A549 (cell line): ENCODE results near the gene ETS2. TPM values are rescaled to one million over a fixed set of nuclear protein-coding genes. Genes with fewer than 3 reads are reported as not detected.

Experiments
- ATAC-seq, 2 experiments: fragments of 200-7000 bp in 1 of 2; fragments of >200 bp in 1 of 2; cut with Nextera tagmentation in 1 of 2; cut with Tn5 transposase in 1 of 2; 3 replicates each; pipeline versions ENCODE4 v1.8.0 to v1.9.1; 2018 to 2020; ENCODE audit warnings: mild to moderate bottlenecking in 1 of 2, moderate library complexity in 1 of 2
- CTCF ChIA-PET: fragments of 300-600 bp; sonication (Branson Sonifier 250); formaldehyde crosslinking; extraction: SDS; loops from one replicate; lab custom pipeline; 2021; ENCODE audit warnings: antibody characterized with exemption, inconsistent platforms; lab: Yijun Ruan, JAX
- POLR2A ChIA-PET: fragments of 350-600 bp; formaldehyde crosslinking; extraction: SDS; loops from one replicate; lab custom pipeline; 2021; ENCODE audit warnings: antibody characterized with exemption, inconsistent platforms; lab: Yijun Ruan, JAX
- DNase-seq, 2 experiments: peaks; one replicate each; pipeline versions ENCODE4 v3.0.0 to v3.0.0-alpha.2; 2011 to 2016; ENCODE audit warnings: low read depth in 1 of 2, low spot score in 1 of 2
- FAIRE-seq: peaks from 2 replicates; lab custom pipeline; 2011; peaks lifted over from hg19 to GRCh38; lab: Jason Lieb, UNC
- H3K27ac ChIP-seq, 2 experiments: fragments of >200 bp; sonication (Bioruptor Twin); formaldehyde crosslinking; 3 replicates each; pipeline ENCODE4 v1.5.1; 2016 to 2017
- H3K4me1 ChIP-seq: fragments of >200 bp; sonication (Bioruptor Twin); formaldehyde crosslinking; 3 replicates; pipeline ENCODE4 v1.6.1; 2016
- H3K4me2 ChIP-seq: fragments of >200 bp; sonication (Bioruptor Twin); formaldehyde crosslinking; 3 replicates; pipeline ENCODE4 v1.6.1; 2016
- H3K4me3 ChIP-seq: fragments of >200 bp; sonication (Bioruptor Twin); formaldehyde crosslinking; 3 replicates; pipeline ENCODE4 v1.5.1; 2016
- H3K9me3 ChIP-seq: fragments of >200 bp; sonication (Bioruptor Twin); formaldehyde crosslinking; 3 replicates; pipeline ENCODE4 v1.6.1; 2016
- CBX8 ChIP-seq: fragments of 200-600 bp; sonication (generic); IDR thresholded peaks from 2 replicates; pipeline ENCODE4 v1.6.1; 2016
- EP300 ChIP-seq, 2 experiments: fragments of >200 bp; sonication (Bioruptor Twin); formaldehyde crosslinking; IDR thresholded peaks; 2 replicates in 1 of 2; 3 replicates in 1 of 2; pipeline ENCODE4 v1.6.1; 2016 to 2017
- ESRRA ChIP-seq: fragments of 150-350 bp; IDR thresholded peaks from 2 replicates; pipeline ENCODE4 v1.6.1; 2014; ENCODE audit warnings: mild to moderate bottlenecking, low read length, borderline replicate concordance
- FOSL2 ChIP-seq, 2 experiments: fragments of 450-650 bp in 1 of 2; fragments of >200 bp in 1 of 2; sonication (Bioruptor Twin) in 1 of 2; formaldehyde crosslinking; IDR thresholded peaks; 2 replicates each; pipeline versions ENCODE4 v1.5.0 to v1.6.1; 2016 to 2020; ENCODE audit warnings: mild to moderate bottlenecking in 1 of 2, moderate library complexity in 1 of 2
- HOXB13 ChIP-seq: fragments of 250-450 bp; sonication (Bioruptor Pico); IDR thresholded peaks from 2 replicates; pipeline ENCODE4 v1.5.0; 2020; ENCODE audit warnings: low read depth, mild to moderate bottlenecking, moderate library complexity
- KDM1A ChIP-seq: fragments of 200-600 bp; sonication (generic); IDR thresholded peaks from 2 replicates; pipeline ENCODE4 v1.6.1; 2016; ENCODE audit warnings: low read depth, mild to moderate bottlenecking
- NFE2L2 ChIP-seq: fragments of 150-350 bp; conservative IDR thresholded peaks from 2 replicates; pipeline ENCODE4 v1.6.1; 2014; ENCODE audit warnings: low read length
- NPAS2 ChIP-seq: fragments of 250-450 bp; sonication (Bioruptor Pico); IDR thresholded peaks from 2 replicates; pipeline ENCODE4 v1.8.0; 2022; ENCODE audit warnings: mild to moderate bottlenecking, moderate library complexity, borderline replicate concordance
- RAD21 ChIP-seq, 2 experiments: fragments of >200 bp in 1 of 2; sonication (Bioruptor Twin) in 1 of 2; formaldehyde crosslinking in 1 of 2; IDR thresholded peaks in 1 of 2; conservative IDR thresholded peaks in 1 of 2; 2 replicates in 1 of 2; 3 replicates in 1 of 2; pipeline ENCODE4 v1.6.1; 2012 to 2018; ENCODE audit warnings: inconsistent platforms in 1 of 2
- RARB ChIP-seq: fragments of 250-450 bp; sonication (Bioruptor Pico); IDR thresholded peaks from 2 replicates; pipeline ENCODE4 v1.8.0; 2021; ENCODE audit warnings: mild to moderate bottlenecking, moderate library complexity
- RFX5 ChIP-seq: fragments of 450-650 bp; IDR thresholded peaks from 2 replicates; pipeline ENCODE4 v1.7.1; 2014; ENCODE audit warnings: antibody characterized with exemption, mild to moderate bottlenecking, moderate library complexity
- SMC3 ChIP-seq: fragments of >200 bp; sonication (Bioruptor Twin); formaldehyde crosslinking; IDR thresholded peaks from 3 replicates; pipeline ENCODE4 v1.6.1; 2018; ENCODE audit warnings: inconsistent platforms
- ZC3H11A ChIP-seq: fragments of 450-650 bp; IDR thresholded peaks from 2 replicates; pipeline ENCODE4 v1.6.1; 2014; ENCODE audit warnings: antibody characterized with exemption, mild to moderate bottlenecking
- ZFP36 ChIP-seq: fragments of 450-650 bp; IDR thresholded peaks from 2 replicates; pipeline ENCODE4 v1.6.1; 2014; ENCODE audit warnings: borderline replicate concordance; ENCODE audit not compliant: partially characterized antibody
- whole genome bisulfite sequencing: methylation state at CpG from one replicate; pipeline ENCODE4 v1.1.6; 2017; ENCODE audit errors: missing lambda C conversion rate; 5-methylcytosine and 5-hydroxymethylcytosine counted together
- polyA plus RNA-seq, 4 experiments: library from polyadenylated mRNA; depleted of rRNA in 3 of 4; stranded (reverse); fragments of >200 nt; fragmentation: RNase III in 1 of 4; extraction: RNeasy Plus Mini Kit Qiagen cat#74134 plus additional on column Dnase treatment in 1 of 4; gene quantifications; 2 replicates in 3 of 4; 3 replicates in 1 of 4; pipeline ENCODE4 v1.2.3, GENCODE V29; 2011 to 2017
- TF ChIP-seq, protein P1 (sequence below): IDR thresholded peaks from 2 replicates; pipeline ENCODE4 v1.6.1; 2012
- TF ChIP-seq, protein P2 (sequence below): fragments of 150-350 bp; IDR thresholded peaks from 2 replicates; pipeline ENCODE4 v1.6.1; 2014; ENCODE audit warnings: low read depth, mild to moderate bottlenecking, low read length
- TF ChIP-seq, protein P3 (sequence below): fragments of >200 bp; sonication (Bioruptor Twin); formaldehyde crosslinking; IDR thresholded peaks from 2 replicates; pipeline ENCODE4 v1.6.1; 2016
- TF ChIP-seq, protein P4 (sequence below): fragments of 200-600 bp; sonication (generic); IDR thresholded peaks from 2 replicates; pipeline ENCODE4 v1.6.1; 2016; ENCODE audit warnings: antibody characterized with exemption, mild to moderate bottlenecking, moderate library complexity

Gene ETS2
- polyA plus RNA-seq, 2 of the 4 experiments (the other 2 are of a cell fraction) = 41.6 to 45.5 TPM

DNA sequence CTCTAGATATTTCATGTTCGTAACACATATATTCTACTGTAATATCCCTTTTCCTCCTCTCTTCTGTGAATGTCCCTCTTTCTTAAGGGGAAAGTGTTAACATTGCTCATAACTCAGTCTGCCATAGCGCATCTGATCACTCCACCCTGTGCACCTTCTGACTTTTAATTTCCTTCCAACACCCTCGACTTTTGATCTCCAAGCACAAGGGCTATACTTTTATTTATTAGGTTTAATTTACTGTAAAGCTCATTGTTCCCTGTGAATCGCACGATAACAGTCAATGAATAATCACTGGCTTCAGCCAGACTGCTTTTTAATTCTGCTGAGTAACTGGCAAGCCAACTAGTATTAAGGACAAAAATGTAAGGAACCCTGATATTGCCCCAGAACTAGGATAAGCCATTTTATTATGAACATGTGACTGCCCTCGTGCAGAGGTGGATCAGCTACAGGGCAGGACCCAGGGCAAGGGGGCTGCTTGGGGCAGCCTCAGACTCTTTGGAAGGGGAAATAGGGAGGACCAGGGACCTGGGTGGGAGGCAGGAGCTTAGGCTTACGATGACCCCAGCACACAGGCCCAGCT, 2.6 kb upstream of the ETS2 start (continued):
- no peak for TF ChIP-seq ZC3H11A
- TF ChIP-seq, protein P1, sequence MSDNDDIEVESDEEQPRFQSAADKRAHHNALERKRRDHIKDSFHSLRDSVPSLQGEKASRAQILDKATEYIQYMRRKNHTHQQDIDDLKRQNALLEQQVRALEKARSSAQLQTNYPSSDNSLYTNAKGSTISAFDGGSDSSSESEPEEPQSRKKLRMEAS = 0 out of 2 replicates have a peak, but pooled peaks have one; percentile 8
- TF ChIP-seq RARB (CRISPR knock-in tag) = no peak
- no peak for TF ChIP-seq EP300 (IDR thresholded peaks at IDR 0.05)
- TF ChIP-seq, protein P2, sequence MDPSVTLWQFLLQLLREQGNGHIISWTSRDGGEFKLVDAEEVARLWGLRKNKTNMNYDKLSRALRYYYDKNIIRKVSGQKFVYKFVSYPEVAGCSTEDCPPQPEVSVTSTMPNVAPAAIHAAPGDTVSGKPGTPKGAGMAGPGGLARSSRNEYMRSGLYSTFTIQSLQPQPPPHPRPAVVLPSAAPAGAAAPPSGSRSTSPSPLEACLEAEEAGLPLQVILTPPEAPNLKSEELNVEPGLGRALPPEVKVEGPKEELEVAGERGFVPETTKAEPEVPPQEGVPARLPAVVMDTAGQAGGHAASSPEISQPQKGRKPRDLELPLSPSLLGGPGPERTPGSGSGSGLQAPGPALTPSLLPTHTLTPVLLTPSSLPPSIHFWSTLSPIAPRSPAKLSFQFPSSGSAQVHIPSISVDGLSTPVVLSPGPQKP = no peak
- no peak for TF ChIP-seq NPAS2
- no peak for TF ChIP-seq FOSL2 (IDR thresholded peaks at IDR 0.05)
- TF ChIP-seq FOSL2 (CRISPR knock-in tag; IDR thresholded peaks at IDR 0.05) = no peak
- TF ChIP-seq, protein P3, sequence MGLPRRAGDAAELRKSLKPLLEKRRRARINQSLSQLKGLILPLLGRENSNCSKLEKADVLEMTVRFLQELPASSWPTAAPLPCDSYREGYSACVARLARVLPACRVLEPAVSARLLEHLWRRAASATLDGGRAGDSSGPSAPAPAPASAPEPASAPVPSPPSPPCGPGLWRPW = no peak
- TF ChIP-seq, protein P4, sequence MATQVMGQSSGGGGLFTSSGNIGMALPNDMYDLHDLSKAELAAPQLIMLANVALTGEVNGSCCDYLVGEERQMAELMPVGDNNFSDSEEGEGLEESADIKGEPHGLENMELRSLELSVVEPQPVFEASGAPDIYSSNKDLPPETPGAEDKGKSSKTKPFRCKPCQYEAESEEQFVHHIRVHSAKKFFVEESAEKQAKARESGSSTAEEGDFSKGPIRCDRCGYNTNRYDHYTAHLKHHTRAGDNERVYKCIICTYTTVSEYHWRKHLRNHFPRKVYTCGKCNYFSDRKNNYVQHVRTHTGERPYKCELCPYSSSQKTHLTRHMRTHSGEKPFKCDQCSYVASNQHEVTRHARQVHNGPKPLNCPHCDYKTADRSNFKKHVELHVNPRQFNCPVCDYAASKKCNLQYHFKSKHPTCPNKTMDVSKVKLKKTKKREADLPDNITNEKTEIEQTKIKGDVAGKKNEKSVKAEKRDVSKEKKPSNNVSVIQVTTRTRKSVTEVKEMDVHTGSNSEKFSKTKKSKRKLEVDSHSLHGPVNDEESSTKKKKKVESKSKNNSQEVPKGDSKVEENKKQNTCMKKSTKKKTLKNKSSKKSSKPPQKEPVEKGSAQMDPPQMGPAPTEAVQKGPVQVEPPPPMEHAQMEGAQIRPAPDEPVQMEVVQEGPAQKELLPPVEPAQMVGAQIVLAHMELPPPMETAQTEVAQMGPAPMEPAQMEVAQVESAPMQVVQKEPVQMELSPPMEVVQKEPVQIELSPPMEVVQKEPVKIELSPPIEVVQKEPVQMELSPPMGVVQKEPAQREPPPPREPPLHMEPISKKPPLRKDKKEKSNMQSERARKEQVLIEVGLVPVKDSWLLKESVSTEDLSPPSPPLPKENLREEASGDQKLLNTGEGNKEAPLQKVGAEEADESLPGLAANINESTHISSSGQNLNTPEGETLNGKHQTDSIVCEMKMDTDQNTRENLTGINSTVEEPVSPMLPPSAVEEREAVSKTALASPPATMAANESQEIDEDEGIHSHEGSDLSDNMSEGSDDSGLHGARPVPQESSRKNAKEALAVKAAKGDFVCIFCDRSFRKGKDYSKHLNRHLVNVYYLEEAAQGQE = no peak
- no peak for TF ChIP-seq NFE2L2
- no peak for TF ChIP-seq RFX5
- TF ChIP-seq ESRRA = no peak
- no peak for TF ChIP-seq CBX8
- TF ChIP-seq RAD21 (conservative IDR thresholded peaks at IDR 0.05 in 1 of 2, IDR thresholded peaks at IDR 0.05 in 1 of 2) = 0 out of 5 replicates have a peak, but pooled peaks of 1 of the 2 experiments have one; percentile 3
- no peak for TF ChIP-seq SMC3

DNA sequence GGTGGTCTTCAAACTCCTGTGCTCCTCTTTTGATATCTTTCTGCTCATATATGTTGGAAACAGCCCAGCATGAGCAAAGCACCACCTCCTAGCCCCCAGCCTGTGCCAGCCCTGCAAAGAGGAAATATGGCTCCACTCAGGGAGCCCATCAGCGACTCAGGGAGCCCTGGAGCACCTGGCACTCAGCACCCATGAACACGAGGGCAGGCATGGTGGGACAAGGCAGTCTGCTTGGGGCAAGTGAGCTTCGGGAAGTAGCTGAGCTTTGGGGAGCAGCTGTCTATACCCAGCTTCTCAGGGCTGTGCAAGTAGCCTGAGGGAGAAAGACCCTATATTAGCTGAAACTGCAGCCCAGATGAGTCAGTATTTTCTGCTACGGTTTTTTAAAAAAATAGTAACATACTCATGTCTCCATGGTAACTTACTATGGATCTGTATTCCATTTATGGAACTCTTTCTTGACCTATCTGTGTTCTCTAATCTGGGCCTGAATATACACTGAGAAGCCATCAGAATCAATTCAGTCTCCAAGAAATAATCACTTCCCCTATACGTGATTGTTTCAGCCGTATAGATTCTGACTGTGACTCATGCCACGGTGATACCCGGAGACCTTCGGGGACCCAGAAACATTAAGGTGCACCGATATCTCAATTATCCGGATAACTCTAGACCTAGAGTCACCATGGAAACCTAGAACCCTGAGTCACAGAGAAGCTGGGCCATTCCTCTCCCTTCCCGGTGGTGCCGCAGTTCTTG, 1.5 kb upstream of the ETS2 start:
- peaks cover 61% of the 10 kb centered on the region for H3K4me1 ChIP-seq
- H3K4me2 ChIP-seq = peak overlapping the region; percentile 93
- TF ChIP-seq HOXB13 (0 out of 2 replicates have a peak, but pooled peaks have one; percentile 28), ZFP36 (no peak), FOSL2 (IDR thresholded peaks at IDR 0.05) (no peak), FOSL2 (CRISPR knock-in tag; IDR thresholded peaks at IDR 0.05) (0 out of 2 replicates have a peak, but pooled peaks have one; percentile 10), KDM1A (no peak)
- POLR2A ChIA-PET = interaction anchor here (0.5 to 1.7 kb wide), 5 partner anchors 13 to 334 kb away, joined by 3 to 5 read pairs (median 5); no protein-coding TSS in a partner anchor
- peak overlapping the region; percentile 98 to 99 for H3K27ac ChIP-seq
- H3K9me3 ChIP-seq = no peaks in the 10 kb centered on the region
- CTCF ChIA-PET = interaction anchor here (0.8 to 3.3 kb wide), 13 partner anchors 10 to 645 kb away, joined by 3 to 20 read pairs (median 3); no protein-coding TSS in a partner anchor
- DNase-seq (no peak), ATAC-seq (peak; percentile 1 to 4; a peak in 2 of 6 replicates), FAIRE-seq (no peak)
- H3K4me3 ChIP-seq = peak overlapping the region; percentile 93
- 32% methylated on average over 10 of the region's 13 CpGs for WGBS
